T1000 (cell line): Measurements from ENCODE around the gene KRTAP4-7.
A peak's percentile ranks its signal among the peaks of the same experiment; 100 is the strongest.
"Not testable (repeated sequence)": the region's sequence is repeated elsewhere in the genome, so short reads cannot be mapped to it uniquely, and the experiment has no call there.

Experiments used
- DNase-seq: peaks from one replicate; lab custom pipeline; 2025; ENCODE audit warnings: mixed read lengths; lab: John Stamatoyannopoulos, UW

Gene KRTAP4-7

DNA sequence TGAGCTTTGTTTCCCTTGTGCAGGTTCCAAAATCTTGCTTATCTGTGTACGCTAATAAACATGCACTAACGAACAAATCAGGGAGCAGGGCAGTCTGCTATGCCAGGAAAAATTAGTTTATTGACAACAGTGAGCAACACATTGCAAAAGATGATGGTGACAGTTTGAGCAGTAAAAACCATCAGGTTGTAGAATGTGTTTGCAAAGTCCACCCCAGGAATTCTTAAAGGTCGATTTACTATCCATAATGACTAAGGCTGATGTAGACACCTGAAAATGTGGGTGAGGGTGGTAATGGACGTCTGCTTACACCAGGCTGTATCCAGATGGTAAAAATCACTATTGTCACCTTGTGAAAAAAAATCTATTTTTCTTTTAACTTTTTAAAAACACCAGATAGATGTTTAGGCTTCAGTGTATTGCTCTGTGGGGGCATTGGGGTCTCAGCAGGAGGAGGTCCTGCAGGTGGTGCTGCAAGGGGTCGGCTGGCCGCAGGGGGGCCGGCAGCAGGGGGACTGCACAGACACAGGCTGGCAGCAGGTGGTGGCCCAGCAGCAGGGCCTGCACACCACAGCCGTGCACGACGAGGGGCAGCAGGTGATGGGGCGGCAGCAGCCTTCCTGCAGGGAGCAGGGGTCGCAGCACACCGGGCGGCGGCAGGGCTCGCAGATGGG, 18.8 kb upstream of the KRTAP4-7 start:
- not testable (repeated sequence) for DNase-seq

DNA sequence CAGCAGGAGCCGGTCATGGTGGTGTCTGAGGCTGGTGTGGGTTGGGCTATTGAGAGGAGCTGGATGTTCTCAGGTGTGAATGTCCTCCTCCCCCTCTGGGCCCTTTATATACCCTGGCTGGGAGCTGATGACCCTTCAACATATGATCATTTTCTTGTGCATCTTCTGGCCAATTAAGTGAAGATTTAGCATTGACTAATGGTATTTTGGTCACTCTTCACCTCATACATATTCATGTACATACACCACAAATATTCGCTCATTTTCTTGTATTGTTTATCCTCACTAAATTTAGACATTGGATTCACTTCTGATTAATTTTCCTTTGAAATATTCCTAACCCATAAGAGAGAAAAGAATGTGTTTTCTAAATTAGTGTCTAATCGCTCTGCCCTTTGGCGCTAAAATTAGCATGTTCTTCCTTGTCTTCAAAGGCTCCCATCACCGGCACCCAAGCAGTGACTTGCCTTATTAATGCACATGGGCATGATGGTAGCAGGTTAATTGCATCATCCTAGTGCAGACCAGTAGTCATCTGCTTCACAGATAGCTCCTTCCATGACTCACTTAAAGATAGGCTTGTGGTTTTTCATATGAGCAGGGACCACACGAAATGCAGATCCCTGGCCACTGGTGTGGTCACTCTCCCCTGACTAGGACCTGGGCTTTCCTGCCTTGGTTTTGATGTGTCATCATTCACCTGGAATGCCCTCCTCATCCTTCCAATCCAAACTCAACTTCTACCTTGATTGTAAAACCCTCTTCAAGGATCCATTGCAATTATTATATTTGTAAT, 17.9 kb upstream of the KRTAP4-7 start, which contains the start of gene KRTAP2-4:
Gene KRTAP2-4, minus strand, starts transcription at position 51 of the 796 bp plus-strand sequence. Its CDS starts 34 bp downstream, at position 17.
- no peak for DNase-seq

DNA sequence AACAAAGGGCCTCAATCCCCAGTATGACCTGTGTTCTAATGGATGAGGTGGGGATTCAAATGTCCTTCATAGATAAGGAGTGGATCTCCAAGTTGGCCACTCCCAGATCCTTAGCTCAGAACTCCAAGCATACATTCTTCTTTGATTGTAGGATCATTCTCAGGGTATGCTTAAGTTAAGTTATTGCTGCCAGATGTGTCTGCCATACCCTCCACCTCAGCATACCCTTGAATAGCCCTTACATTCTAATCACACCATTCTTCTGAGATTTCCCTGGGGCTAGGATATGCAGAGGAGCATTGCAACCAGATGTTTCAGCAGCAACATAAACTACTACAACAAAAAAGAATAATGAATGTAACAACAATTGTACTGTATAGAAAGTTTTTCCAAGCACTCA, 16.7 kb upstream of the KRTAP4-7 start:
- DNase-seq, result no peak

DNA sequence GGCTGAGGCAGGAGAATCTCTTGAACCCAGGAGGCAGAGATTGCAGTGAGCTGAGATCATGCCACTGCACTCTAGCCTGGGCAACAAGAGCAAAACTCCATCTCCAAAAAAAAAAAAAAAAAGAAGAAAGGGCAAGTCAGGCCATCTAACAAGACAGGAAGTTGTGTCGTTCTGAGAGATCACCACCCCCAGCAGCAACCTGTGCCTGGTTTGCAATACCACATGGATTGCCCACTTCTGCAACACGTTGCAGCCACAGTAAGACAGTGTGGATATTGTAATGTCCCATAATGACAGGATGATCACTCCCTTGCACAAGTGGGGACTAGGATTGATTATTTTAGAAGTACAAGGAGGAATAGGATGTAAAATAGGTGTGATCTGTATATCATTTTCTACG, 14.9 kb upstream of the KRTAP4-7 start:
- no peak for DNase-seq

DNA sequence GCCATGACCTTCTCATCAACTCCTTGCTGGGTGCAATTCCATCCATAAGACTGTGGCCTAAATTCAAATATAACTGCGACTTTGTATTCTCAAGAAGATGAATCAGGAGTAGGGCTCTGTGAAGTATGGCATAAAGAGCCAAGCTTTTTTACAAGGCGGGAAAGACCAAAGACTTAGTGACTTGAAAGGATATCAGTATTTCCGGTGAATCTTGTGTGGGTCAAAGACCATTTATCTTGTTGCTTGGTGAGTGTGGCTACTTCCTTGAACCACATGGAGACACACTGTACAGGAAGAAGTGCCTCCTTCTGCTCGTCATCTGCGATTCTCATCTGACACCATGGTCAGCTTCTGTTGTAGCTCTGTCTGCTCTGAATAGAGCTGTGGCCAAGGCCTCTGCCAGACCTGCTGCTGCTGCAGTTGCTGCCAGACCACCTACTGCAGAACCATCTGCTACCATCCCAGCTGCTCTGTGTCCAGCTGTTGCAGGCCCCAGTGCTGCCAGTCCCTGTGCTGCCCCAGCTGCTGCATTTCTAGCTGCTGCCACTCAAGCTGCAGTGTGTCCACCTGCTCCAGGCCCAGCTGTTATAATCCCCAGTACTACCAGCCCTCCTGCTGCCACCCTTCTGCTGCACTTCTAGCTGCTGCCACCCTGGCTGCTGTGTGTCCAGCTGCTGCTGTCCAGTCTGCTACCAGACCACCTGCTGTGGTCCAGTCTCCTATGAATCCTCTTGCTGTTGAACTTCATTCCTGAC, 12.2 kb upstream of the KRTAP4-7 start:
- no peak for DNase-seq

DNA sequence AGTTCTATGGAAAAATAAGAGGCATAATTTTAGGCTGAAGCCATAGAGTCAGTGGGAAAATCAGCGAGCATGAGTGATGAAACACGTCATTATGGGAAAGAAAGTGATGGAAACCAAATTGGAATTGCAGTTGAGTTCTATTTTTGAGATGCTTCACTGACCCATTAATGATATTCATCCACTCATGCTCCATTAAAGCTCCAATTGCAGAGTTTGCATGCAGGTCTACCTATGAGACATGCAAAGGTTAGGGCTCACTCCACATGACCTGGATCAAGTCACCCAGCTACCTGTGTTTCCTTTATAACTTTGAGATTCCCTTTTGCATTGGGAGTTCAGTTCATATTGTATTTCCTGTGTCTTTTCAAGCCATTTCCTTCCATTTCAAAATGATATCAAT, 10.3 kb upstream of the KRTAP4-7 start:
- no peak for DNase-seq

DNA sequence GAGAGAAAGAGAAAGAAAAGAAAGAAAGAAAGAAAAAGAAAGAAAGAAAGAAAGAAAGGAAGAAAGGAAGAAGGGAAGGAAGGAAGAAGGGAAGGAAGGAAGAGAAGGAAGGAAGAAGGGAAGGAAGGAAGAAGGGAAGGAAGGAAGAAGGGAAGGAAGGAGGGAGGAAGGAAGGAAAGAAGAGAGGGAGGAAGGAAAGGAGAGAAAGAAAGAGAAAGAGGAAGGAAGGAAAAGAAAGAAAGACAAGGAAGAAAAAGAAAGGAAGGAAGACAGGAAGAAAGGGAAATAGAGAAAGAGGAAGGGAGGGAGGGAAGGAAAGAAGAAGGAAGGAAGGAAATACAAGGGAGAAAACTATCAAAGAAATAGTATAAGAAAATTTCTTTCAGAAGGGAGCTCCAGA, 7.2 kb upstream of the KRTAP4-7 start:
- no peak for DNase-seq

DNA sequence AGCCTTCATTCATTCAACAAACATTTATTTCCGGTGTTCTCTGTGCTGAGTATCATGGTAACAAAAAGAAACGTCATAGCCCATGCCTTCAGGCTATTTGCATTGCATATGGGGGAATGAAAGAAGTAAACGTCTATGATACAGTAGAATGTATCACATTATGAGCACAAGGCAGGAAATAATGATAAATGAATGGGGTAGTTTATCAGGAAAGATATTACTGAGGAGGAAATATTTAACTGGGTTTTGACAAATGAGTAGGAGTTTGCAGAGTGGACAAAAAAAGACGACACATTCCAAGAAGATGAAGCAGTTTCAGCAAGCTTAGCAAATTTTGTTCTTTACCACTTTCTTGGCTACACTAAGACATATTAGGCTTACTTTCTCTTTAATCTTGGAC, 1.3 kb upstream of the KRTAP4-7 start:
- no peak for DNase-seq

DNA sequence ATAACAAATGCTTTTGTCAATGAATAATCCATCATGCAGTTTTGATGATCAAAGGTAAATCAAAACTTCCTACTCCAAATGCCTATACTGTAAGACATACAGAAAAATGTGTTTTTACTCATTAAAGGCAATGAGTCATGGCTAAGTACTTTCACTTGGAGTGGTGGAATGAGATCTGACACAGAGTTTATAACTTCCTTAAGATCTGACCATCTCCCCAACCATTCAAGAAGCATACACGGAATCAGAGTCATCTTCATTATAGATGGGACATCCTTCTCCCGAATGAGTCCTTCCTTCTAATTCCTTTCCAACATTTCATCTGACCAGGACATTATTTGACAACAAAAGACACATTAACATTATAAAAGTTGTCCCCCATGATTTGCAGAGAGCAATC, 523 bp upstream of the KRTAP4-7 start:
- DNase-seq, result not testable (repeated sequence)

DNA sequence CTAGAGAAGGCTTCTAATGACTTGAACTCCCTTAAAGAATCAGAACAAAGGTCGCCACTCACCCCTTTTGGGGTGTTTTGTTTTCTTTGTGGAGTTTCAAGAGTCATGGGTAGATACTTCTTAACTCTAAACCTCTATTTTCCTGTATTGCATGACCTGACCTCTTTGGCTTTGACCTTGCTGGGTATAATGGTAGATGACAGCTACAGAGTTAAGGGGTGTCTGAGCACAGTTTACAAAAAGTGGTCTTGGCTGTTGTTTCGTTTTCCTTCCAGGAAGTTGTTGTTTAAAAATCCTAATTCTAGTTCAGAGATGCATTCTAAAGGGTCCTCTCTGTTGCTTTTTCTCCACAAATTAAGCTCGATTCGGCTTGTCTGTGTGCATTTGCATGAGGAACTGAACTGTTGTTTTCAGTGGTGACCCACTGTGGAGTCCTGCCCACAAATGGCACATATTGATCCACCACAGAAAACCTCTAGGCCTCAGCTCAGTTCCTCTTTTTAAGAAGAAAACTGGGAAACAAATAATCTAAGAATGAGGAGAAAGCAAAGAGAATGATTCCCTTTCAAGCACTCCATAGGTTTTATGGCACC, 4.9 kb downstream of the KRTAP4-7 start:
- not testable (repeated sequence) for DNase-seq

DNA sequence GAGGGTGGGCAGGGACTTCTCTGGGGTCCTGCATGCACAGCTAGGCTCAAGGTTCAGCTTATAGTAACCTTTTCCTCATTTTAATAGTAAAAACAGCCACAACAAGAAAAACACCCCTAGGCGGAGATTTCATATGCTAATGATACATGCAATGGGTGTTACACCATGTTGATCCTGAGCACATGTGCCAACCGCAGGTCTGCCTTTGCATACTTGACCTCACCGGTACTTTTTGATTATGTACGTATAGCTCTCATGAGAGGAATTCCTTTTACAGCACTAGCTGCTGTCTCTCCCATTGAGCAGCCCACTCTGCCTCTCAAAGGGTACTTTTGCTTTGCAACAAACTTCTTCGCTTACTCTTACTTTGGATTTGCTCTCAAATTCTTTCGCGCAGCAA, 12.1 kb downstream of the KRTAP4-7 start:
- no peak for DNase-seq

DNA sequence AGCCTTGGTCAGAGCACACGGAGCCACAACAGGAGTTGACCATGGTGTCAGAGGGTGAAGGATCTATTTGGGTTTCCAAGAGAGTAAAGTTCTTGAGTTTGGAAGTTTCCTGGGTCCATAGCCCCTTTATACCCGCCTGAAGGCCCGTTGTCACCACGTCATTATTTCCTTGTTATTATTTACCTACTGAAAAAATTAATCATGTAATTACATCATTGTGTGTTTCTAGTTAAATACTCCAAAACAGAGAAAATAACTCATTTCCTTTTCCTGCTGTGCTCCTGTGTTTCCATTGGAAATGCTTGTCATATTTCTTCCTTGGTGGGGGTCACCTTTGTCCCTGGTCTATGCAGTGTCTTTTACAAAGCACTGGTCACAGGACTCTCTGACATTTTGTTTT, 14.1 kb downstream of the KRTAP4-7 start, which contains the start of gene KRTAP4-8:
Gene KRTAP4-8, minus strand, starts transcription at position 101 of the 400 bp plus-strand sequence. Its CDS starts 58 bp downstream, at position 43.
- DNase-seq, result no peak

DNA sequence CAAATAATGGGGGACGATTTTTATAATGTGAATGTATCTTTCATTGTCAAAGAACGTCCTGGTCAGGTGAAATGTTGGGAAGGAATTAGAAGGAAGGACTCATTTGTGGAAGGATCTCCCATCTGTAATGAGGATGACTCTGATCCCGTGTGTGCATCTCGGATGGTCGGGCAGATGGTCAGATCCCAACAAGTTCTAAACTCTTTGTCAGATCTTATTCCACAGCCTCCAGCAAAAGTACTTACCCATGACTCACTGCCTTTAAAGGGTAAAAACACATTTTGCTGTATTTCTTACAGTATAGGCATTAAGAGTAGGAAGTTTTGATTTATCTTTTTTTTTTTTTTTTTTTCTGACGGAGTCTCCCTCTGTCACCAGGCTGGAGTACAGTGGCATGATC, 14.5 kb downstream of the KRTAP4-7 start:
- DNase-seq, result peak; percentile 30

DNA sequence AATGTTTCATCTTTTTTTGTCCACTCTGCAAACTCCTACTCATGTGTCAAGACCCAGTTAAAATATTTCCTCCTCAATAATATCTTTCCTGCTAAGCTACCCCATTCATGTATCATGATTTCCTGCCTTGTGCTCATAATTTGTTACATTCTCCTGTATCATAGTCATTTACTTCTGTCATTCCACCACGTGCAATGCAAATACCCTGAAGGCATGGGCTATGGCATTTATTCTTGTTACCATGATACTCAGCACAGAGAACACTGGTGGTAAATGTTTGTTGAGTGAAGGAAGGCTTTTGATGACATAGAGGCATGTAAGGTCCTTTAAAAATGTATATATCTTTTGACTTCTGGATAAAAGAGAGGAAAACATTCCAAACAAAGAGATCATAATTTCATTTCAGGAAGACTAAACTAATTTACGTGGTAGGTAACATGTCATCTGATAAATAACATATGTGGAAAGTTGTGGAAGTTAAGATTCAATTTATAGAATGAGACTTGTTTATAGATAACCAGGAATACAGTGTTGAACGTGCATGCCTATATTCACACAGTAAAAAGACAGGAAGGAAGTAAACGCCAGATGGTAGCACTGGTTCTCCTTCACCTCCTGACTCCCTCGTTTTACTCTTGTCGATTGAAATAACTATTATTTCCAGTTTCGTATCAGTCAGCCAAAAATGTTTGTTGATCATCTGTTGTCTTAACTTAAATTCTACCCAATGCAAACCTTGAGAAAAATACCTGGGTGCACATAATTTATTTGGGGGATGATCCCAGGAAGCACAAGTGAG, 15.9 kb downstream of the KRTAP4-7 start:
- peak; percentile 44 for DNase-seq

DNA sequence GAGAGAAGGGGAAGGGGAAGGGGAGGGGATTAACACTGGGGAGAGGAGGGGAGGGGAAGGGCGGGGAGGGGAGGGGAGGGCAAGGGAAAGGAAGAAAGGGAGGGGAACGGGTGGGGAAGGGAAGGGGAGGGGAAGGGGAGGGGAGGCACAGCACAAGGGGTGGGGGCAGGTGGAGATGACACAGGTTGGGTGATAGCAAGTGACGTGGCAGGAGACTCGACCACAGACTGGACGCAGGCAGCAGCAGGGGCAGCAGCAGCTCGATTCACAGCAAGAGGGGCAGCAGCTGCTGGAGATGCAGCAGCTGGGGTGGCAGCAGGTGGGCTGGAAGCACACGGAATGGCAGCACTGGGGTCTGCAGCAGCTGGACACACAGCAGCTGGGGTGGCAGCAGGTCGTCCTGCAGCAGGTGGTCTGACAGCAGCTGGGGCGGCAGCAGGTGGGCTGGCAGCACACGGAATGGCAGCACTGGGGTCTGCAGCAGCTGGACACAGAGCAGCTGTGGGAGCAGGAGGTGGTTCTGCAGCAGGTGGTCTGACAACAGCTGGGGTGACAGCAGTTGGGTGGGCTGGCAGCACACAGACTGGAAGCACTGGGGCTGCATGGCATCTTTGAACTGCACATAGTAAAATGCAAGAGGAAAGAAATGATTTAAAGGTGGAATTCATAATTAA, 17.8 kb downstream of the KRTAP4-7 start, which contains the start of gene KRTAP4-16:
Gene KRTAP4-16, minus strand, starts transcription at position 624 of the 674 bp plus-strand sequence. Its CDS starts 0 bp downstream, at position 624.
- no peak for DNase-seq

DNA sequence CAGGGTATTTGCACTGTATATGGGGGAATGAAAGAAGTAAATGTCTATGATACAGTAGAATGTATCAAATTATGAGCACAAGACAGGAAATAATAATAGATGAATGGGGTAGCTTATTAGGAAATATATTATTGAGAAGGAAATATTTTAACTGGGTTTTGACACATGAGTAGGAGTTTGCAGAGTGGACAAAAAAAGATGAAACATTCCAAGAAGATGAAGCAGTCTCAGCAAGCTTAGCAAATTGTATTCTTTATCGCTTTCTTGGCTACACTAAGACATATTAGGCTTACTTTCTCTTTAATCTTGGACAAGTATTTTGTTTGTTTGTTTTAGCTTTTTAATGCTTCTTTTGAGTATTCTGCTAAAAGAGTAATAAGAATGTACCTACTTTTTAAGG, 19.9 kb downstream of the KRTAP4-7 start:
- DNase-seq, result no peak

DNA sequence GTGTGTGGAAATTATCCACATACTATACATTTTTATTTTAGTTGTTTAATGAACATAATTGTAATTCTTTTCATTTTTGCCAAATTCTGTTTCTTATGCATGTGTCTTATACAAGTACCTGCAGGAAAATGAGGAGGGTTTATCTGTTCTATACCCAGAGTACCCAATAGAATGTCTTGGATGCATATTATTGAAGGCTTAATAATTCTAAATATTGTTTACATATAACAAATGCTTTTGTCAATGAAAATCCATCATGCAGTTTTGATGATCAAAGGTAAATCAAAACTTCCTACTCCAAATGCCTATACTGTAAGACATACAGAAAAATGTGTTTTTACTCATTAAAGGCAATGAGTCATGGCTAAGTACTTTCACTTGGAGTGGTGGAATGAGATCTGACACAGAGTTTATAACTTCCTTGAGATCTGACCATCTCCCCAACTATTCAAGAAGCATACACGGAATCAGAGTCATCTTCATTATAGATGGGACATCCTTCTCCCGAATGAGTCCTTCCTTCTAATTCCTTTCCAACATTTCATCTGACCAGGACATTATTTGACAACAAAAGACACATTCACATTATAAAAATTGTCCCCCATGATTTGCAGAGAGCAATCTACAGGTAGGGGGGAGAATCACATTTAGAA, 20.6 kb downstream of the KRTAP4-7 start:
- DNase-seq, result not testable (repeated sequence)

DNA sequence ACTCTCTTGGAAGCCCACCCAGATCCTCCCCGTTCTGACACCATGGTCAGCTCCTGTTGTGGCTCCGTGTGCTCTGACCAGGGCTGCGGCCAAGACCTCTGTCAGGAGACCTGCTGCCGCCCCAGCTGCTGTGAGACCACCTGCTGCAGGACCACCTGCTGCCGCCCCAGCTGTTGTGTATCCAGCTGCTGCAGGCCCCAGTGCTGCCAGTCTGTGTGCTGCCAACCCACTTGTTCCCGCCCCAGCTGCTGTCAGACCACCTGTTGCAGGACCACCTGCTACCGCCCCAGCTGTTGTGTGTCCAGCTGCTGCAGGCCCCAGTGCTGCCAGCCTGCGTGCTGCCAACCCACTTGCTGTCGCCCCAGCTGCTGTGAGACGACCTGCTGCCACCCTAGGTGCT, 21.4 kb downstream of the KRTAP4-7 start, which contains the start of gene KRTAP4-9:
Gene KRTAP4-9, plus strand, starts transcription at position 43 of the 400 bp plus-strand sequence. Its CDS starts 0 bp downstream, at position 43.
- DNase-seq, result not testable (repeated sequence)

DNA sequence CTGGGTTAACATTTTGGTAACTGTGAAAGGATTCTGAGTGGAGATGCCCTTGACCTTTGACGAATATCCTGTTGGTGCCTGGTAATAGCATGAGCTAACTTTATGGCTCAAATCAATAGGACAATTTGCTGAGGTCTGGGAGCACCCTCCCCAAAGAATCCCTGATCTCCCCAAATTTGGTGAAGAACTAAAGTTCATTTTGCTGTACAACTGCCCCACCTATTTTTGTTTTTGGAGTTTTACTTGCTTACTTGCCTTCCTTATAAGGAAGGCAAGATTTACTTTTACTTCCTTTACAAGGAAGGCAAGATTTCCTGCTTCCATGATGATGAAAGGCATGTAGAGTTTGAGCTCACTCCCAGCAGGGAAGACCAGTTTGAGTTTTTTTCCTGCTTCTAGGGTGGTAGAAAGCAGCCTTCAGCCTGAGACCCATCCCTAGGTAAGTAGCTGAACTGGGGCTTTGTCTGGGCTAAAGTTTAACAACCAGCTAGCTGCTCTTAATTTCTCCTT, 24.0 kb downstream of the KRTAP4-7 start:
- DNase-seq, result no peak
